Activated T-helper 1 cell treated with Interleukin-2 at 50 U/mL for 16 hours (primary cell): ENCODE results near the gene GID4.

ENCODE experiments used
- DNase-seq: peaks from one replicate; pipeline ENCODE4 v3.0.0-alpha.2; 2020; ENCODE audit warnings: low read depth

Gene GID4

DNA sequence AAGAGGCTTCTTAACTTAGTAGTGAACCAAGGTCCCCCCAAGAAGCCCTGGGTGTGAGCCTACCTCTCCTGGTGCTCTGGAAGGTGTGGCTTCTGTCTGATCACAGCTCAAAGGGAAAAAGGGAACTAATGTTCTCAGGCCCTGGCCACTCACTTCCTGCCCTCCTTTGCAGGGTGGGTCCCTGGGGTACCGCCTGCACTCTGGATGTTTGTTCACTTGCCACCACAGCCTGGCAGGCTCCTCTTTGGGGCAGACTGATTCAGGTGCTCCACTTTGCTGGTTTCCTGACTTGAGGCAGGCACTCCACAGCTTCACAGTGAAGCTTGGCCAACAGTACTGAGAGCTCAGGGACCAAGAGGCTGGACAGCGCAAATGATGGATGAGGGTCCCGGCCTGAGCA is 63.4 kb downstream of the GID4 start:
- DNase-seq, result no peak

DNA sequence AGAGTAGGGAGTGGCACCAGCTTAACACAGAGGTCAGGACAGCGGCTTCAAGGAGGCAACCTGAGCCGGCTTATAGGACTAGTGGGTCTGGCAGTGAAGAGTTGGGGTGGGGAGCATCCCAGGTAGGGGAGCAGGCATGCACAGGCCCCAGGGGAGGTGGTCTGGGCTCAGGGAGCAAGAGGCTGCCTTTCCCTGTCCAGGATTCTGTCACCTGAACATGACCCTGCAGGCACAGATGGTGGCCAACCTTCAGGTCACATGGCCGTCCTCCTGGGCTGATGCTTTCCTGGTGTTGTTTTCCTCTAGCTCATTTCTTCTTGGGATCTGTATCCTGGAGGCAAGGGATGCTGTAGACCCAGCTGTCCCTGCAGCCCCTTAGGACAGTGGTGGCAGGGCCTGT is 65.8 kb downstream of the GID4 start:
- no peak for DNase-seq

DNA sequence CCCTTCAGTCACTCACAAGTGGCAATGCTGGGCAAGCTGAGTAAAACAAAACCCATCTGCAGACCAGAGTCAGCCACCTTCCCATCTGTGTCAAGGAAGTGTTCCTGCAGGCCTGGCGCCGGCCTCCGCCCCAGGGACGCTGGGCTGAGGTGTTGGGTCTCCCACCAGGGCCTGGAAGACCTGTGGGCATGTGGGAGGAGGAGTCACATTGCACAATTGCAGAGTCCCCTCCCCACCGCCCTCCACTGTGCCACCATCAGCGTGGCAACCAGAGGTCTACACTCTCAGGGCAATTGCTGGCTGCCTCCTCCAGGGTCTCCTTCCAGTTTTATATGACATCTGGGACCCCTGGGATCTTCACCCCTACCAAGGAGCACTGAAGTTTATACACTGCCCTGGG is 66.4 kb downstream of the GID4 start:
- no peak for DNase-seq

DNA sequence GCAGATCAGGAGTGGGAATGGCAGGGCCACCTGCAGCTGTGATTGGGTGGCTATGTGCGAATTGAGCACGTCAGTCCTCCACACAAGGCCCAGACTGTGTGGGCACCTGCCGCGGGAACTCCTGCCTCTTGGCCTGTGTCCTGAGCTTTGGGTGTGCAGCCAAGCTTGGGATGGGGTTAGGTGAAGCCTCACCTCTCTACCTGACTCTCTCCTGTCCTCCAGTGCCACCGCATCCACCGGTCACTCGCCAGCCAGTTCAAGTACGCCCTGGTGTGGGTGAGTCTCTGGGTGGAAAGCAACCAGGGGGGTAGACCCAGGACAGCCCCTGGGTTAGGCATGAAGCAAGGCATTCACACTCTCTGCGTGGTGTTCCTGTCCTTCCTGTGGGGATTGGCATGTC is 67.0 kb downstream of the GID4 start:
- DNase-seq, result no peak

DNA sequence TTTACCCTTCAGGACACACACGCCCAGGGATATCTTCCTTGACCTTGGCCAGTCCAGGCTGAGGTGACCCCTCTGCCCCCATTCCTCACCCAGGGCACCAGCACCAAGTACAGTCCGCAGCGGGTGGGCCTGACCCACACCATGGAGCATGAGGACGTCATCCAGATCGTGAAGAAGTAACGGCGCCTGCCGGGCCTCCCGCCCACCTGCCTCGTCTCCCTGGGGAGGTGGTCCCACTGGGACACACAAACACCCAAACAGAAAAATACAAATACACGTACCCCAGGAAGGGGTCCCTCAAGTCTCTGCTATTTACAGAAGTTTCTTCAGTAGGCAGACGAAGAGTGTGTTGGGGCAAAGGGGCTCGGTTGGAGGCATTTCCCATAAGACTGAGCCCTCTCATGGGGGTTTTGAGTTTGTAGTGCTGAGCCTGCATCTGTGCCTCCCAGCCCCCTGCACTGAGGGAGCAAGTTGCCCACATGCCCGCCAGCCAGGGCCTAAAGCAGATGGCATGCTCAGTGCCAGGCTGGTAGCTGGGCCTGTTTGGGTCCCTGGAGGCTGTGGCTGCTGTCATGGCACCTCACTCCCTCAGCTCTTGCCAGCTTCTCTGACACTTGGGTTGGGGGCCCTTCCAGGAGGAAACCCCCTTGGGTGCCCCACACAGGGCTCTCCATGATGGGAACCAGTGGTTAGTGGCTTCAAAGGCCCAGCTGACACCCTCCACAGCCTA is 68.0 kb downstream of the GID4 start:
- no peak for DNase-seq

DNA sequence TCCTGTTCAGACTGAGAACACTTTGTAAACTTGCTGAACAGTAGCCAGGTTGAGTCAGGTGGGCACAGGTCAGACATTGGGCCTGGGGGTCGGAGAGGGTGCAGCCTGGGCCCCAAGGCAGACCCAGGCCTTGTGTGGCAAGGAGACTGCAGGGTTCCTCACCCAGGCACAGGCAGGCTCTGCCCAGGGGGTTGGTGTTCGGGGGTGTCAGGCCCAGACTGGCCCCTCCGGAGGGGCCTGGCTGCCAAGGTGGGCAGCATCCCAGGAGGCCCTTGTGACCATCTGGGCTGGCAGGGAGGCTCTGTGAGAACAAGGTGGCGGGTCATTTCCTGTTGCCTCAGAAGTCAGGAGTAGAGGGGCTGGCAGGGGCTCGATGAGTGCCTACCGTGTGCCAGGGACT is 68.8 kb downstream of the GID4 start:
- DNase-seq, result no peak

DNA sequence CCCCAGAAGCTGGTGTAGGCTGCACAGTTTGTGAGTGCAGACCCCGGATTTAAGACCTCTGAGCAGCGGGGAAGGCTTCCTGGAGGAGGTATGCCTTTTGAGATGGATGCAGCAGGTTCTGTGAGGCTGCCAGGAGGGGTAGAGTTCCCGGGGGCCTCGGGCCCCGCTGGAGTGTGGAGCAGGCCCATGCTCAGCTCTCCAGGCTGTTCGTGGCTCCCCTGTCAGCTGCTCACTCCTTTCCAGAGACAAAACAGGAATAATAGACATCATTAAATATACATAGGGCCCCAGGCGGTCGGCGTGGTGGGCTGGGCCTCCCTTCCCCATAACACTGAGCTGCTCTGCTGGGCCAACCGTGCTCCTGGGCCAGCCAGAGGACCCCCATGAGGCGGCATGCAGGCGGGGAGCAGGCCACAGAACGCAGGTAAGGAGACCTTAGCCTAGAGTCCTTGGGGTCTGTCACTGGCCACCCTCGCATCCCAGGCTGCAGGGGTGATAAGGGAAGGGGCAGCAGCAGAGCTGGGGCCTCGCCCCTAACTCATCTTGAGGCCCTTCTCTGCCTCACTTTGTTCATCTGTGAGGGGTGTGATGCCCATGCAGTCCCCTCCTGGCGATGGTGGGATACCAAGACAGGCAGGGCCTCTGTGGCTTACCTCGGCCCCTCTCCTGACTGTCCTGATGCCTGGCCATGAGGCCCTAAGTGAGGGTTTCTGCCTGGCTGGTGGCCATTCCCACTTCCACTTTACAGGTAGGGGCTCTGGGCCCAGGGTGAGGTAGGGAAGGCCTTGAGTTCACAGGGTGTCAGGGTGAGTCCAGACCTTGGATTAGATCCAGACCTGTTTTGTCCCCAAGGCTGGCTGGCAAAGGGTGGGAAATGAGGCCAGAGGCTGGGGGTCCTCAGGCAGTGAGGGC is 69.4 kb downstream of the GID4 start, which contains the start of gene MYO15A:
TSS of gene MYO15A (plus strand) at position 356 of the 912 bp plus-strand sequence. CDS start 10,045 bp downstream, outside the sequence.
- no peak for DNase-seq

DNA sequence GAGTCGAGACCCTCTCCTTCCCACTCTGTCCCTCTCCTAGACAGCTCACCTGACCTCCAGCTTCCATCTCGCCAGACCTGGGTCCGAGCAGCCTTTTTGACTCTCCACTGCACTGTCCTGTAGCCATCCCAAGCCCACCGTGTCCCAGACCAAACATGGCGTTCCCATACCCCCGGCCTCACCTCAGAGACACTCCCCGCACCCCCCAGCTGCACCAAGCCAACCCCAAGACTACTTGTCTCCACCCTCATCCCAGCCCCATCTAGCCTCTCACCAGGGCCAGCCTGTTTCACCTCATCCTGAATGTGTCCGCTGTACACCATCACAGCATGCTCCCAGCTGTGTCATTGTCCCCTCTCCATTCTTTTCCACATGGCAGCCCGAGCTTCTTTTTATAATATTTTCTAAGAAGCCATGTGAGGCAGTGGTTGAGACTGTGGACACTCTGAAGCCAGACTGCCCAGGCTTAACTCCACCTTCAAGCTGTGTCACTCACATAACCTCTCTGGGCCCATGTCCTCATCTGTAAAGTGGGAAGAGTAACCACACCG is 70.8 kb downstream of the GID4 start:
- DNase-seq, result no peak

DNA sequence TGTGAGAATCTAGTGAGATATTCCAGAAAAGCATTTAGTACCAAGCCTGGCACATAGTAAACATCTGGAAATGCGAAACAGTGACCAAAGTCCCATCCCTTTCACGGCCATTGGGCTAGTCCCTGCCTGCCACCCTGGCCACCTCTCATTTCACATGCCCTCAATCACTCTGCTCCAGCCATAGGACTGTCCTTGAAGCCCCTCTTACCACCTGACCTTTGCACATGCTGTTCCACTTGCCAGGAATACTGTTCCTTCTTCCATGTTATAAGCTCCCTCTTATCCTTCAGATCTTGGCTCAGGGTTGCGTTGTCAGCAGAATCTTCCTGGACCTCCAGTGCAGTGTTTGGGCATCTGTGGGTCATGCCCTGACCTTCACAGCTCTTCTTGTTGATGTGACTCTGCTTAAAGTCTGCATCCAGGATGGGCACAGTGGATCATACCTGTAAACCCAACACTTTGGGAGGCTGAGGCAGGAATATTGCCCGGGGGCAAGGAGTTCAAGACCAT is 71.5 kb downstream of the GID4 start:
- DNase-seq, result no peak

DNA sequence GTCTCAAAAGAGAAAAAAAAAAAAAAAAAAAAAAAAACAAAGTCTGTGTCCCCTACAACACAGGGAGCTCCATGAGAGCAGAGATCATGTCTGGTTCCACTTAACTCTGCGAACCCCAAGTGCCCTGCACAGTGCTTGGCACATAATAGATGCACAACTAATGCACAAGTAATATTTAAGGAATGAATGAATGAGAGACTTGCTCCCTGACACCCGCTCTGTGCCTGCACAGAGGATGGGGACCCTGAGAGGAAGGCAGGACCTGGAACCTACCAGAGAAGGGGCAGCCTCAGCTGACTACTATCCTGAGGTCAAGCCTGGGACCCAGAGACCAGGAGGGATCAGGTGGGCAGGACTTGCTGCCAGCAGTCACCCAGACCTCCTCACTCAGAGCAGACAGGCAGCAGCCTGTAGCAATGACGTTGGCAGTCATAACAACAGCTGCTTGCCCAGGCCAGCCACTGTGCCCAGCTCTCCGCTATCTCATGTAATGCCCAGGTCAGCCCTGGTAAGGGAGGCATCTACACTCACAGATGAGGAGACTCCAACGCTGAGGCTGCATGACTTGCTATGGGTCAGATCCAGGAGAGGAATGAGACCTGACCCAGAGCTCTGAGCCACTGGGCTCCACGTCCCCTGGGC is 72.2 kb downstream of the GID4 start:
- DNase-seq, result no peak

DNA sequence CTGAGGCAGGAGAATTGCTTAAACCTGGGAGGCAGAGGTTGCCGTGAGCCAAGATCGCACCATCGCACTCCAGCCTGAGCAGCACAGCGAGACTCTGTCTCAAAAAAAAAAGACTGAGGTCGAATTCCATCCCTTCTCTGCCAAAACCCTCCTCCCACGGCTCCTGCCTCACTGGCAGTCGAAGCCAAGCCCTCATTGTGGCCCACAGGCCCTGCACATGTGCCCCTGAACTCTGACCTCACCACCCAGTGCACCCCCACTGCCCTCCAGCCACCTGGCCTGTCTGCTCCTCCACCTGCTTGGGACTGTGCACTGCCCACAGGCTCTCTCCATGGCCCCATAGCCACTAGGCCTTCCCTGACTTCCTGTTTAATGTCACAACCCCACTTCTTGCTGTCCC is 76.3 kb downstream of the GID4 start:
- DNase-seq, result no peak

DNA sequence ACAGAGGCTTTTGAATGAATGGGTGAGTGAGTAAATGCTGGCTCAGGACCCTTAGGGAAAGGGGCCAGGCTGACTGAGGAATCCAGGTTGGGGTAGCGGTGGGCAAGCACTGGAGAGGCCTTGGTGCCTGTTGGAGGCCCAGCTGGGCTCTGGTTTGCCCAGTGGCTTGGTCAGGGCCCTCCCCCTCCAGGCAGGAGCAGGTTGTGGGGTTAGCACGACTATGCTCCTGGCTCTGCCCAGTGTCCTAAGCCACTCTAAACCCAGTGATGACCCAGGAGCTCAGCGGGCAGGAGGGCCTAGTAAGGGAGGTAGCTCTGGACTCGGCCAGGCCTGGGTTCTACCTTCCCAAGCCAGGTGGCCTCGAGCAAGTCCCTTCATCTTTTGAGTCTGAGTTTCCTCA is 76.9 kb downstream of the GID4 start:
- no peak for DNase-seq

DNA sequence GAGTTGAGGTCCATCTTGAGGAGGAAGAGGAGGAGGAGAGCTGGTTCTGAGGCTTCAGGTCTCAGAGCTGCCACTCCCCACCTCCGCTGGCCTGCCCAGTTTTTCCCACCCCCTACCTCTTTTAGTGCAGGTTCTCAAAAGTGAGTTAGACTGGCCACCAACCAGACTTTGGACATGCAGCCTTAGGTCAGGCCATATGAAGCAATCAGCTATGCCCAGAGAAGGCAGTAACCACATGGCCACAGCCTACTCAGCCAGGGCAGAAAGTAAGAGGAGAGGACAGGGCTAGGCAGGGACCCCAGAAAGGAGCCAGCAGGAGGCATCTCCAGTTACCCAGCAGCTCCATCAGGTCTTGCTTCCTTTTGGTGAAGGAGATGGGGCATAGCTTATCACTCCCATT is 78.3 kb downstream of the GID4 start:
- no peak for DNase-seq
